Measurements from ENCODE around the gene BCL2L2.
"Not testable (repeated sequence)": the region's sequence is repeated elsewhere in the genome, so short reads cannot be mapped to it uniquely, and the experiment has no call there.

The BCL2L2 gene

GRCh38 chr14:23324993-23325392, 18.4 kb downstream of the BCL2L2 start:
- no peak for DNase-seq

GRCh38 chr14:23325746-23326145, 19.1 kb downstream of the BCL2L2 start:
- not testable (repeated sequence) for DNase-seq

GRCh38 chr14:23326491-23327332, 20.1 kb downstream of the BCL2L2 start:
- no peak for DNase-seq

DNA sequence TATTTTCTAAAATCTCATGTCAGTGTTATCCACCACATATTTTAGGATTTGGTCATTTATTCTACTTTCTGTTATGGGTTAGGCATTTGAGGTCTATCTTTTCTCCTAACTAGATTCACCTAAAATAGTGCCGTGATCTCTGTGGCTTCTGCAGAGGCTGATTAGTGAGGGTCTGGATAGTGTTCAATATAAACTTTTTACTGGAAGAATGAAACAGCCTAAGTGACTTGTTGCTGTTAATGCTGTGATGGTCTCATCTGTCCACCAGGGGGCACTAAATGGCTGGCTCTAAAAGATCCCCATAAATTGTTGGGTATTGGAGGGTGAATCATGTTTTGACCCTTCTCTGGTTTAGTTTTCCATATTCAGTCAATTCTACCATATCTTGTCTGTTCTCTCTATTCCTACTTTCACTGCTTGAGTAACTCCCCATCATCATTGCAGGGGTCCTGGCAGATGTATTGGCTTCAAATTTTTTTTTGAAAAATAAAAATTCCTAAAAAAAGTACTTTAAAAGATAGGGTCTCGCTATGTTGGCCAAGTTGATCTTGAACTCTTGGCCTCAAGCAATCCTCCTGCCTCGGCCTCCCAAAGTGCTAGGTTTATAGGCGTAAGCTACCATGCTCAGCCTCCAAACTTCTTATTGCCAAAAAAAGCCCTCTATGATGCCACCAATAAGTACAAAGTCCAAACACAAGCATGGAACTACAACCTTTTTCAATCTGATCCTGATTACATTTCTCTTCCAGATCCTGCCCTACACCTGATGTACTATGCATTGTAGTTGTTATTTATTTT, 21.5 kb downstream of the BCL2L2 start:
- DNase-seq, result no peak

DNA sequence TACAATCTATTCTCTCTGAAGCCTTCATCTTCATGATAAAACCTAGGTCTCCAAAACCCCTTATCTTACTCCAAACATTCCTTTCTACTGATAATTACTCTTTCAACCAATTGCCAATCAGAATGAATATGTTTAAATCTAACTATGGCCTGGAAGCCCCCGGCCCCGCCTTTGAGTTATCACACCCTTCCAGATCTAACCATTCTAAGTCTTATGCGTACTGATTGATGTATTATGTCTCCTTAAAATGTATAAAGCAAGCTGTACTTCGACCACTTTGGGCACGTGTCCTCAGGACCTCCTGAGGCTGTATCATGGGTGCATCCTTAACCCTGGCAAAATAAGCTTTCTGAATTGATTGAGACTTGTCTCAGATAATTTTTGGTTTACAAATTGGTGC, 29.0 kb downstream of the BCL2L2 start:
- DNase-seq, result no peak

GRCh38 chr14:23339506-23340268, 33.1 kb downstream of the BCL2L2 start:
- no peak for DNase-seq

DNA sequence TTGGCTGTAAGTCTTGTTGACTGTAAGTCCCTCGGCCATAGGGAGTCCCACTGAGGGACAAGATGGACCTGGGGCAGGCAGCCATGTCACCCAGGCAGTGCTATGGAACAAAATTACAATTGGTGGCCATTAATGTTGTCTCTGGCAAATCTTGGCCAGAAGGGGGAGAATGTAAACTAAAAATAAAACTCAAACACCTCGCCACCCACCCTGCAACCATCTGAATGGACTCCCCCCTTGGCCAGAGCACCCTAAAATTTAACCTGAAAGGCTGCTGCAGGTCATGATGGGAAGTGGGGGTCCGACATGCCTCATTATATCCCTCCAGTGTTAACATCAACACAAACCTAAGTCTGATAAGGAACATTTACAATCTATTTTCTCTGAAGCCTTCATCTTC, 37.8 kb downstream of the BCL2L2 start:
- no peak for DNase-seq

GRCh38 chr14:23345987-23346692, 39.5 kb downstream of the BCL2L2 start:
- no peak for DNase-seq

DNA sequence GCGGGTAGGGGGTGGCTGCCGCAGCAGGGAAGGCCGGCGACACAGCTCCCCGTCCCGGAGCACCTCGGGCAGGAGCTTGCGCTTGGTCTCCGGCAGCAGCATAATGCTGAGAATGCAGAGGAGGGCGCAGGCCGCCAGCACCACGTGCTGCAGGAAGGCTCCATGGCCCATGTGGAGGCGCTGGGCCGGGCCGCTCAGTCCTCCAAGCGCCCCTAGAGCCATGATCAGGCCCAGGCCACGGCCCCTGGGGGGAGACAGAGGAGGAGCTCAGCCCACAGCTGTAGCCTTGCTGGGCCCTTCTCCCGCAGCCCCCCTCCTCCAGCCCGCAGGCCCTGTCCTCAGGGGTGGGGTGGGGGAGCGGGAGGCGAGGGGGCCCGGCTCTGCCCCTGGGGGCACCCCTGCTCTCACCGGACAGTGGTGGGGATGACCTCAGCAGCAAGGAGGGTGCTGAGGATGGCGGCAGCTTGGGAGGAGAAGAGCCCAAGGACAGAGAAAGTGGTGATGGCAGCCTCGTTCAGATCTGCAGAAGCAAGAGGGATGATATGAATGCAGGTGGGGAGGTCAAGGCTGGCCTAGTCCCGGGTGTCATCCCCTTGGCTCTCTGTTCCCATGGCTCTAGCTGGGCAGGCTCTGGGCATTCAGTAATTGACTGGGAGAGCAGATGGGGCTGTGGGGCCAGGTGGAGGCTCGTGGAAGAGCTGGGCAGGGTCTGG, 40.2 kb downstream of the BCL2L2 start:
- DNase-seq, result no peak

DNA sequence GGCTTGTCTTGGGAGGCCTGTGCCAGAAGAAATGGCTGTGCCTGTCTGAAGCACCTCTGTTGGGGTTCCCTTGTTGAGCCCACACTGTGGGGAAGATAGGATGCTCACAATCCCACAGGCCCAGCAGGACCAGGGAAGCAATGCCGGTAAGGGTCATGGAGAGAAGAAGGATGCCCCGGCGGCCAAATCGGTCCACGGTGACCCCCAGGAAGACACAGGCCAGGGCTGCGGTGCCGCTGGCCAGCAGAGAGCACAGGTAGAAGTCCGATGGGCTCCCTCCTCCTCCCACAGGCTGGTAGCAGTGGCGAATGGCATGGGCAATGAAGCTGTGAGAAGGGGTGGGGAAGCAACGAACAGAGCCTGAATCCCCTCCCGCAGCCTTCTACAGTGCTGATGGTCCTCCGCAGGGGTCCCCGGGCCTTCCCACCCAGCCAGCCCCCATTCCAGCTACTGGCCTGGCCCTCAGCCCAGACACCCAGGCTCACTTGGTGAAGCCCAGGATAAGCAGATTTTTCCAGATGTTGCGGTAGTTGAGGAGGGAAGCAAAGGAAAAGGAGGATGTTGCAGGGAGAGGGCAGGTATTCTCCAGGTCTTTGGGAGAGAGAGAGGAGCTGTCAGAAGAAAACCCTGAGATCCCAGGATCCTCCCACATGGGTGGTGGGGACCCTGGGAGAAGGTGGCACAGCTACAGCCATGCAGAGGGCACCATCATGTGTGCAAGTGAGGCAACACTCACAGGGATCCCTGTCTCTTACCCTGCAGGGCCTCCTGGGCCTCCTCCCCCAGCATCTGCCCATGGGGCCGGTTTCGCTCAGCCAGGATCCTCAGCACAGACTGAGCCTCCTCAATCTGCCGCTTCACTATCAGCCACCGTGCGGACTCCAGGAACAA, 41.0 kb downstream of the BCL2L2 start:
- no peak for DNase-seq

DNA sequence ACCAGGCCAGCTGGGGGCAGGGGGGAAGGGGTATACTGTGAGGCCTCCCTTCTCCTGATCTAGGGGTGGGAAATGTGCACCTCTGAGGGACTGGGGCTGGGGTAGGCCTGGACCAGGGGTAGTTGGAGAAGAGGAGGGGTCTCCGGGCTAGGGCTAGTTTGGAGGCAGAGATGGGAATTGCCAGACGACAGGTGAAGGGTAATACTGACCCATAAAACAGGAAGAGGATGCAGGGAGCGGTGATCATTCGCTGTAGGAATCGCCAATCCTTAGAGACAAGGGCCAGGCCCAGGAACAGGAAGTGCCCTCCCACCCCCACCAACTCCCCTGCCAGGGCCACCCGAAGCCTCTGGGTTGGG, 41.6 kb downstream of the BCL2L2 start:
- DNase-seq, result no peak

DNA sequence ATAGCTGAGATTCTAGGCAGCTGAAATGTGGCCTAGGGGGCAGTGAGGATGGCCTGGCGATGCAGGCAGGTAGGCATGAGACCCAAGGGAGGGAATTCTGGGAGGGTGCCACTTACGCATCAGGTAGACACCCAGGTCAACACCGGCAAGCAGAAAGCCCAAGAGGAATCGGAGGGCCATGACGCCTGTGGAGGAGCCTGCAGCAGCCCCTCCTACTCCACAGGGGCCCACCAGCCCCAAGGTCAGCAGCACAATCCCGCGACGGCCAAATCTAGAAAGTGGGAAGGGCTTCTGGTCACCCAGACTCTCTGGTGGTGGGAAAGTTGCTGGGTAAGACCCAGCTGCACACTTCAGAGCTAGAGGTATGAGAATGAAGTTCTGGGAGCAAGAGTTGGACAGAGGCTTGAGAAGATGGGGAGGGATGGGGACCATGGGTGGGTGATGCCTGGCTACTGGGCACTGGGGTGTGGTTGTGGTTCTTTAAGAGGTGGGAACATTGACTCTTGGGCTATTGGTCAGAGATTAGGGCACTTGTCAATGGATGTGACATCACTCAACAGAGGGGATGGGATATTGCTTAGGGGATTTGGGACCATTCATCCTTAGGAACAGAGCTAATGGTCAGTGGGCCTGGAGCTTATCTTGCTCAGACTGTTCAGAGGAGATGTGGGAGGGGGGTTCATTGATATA, 42.7 kb downstream of the BCL2L2 start:
- no peak for DNase-seq

GRCh38 chr14:23351681-23352505, 45.3 kb downstream of the BCL2L2 start:
- no peak for DNase-seq

DNA sequence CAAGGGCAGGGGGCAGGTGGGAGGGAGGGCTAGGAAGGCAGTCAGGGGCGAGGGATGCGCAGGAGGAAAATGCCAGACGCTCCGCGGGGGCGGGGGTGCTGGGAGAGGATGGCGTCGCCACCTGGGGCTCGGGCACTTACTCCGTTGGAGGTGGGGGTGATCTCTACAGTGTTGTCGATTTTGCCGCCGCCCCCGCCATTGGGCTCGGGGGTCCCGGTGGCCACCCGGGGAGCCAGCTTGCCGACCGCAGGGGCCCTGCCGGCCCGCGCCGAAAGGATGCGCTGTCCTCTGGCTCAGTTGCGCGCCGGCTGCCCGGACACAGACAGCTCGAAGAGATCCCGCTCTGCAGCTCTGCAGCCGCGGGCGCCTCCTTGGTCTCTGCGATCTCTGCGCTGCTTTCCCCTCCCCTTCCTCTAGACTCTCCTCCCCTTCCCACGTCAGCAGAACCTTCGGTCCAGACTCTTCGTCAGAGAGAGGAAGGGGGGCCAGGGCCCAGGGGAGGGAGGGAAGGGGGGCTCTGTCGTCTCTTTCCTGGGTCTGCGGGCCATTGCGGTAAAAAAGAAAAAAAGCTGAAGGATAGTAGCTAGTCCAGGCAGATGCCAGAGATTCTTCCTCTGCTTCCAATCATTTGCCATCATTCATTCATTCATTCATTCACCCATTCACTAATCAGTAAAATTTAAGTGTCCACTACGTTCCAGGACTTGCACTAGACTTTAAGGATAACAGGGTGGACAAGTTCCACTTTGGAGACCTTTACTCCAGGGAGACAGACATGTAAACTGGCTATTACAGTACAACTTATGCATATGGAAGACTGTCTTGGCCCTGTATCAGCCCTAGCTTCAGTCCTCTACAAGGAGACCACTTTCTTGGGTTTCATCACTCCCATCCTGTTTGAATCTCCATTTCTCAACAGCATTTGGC, 46.1 kb downstream of the BCL2L2 start, which contains the start of gene SLC22A17:
Gene SLC22A17 (minus strand): TSS at position 382 of the 927 bp plus-strand sequence.
- no peak for DNase-seq

DNA sequence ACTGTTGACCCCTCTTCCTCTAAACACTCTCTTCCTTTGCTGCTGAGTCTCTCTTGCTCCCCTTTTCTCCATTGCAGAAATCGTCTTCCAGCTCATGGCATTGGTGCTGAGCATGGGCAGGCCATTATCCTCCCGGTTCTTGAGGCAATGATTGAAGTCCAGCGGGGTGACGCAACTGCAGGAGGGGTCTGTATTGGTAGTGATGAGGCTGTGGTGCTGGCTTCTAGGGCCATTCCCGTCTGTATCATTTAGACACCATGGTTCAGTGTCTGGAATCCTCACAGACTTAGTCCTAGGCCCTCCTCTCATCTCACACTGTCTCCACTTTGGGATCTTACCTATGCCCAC, 46.8 kb downstream of the BCL2L2 start:
- no peak for DNase-seq

DNA sequence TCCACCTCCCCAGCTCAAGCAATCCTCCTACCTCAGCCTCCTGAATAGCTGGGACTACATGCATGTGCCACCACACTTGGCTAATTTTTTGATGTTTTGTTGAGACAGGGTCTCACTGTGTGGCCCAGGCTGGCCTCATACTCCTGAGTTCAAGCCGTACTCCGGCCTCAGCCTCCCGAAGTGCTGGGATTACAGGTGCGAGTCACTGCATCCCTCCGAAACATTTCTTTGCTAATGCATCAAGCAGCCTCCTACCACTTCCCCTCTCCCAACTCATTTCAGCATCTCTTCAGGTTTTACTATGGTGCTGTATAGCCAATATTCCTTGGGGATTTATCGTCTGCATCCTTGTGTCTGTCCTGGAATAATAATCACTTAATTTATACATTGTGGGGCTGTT, 48.4 kb downstream of the BCL2L2 start:
- no peak for DNase-seq

- no peak for DNase-seq
Observed at GRCh38 chr14:23355871-23356435, 49.3 kb downstream of the BCL2L2 start.

DNA sequence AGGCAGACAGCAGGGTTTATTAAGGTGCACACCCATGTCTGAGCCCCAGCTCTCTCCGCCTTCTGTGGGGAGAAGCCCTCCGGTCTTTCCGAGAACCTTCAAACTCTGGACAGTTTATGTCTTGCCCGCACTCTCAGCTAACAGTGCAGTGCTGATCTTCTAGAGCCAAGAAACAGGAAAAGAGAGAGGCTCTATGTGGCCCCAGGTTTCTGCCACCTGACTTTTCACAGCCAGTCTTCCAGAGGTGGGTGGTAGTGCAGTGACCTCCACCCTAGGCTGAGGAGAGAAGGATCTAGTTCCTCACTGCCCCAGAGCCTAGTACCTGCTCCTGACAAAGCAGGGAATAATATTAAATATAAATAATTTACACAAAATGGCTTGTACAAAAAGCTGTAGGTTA, 50.0 kb downstream of the BCL2L2 start:
- DNase-seq, result no peak

Measured in activated gamma-delta T cell (primary cell).